ENCODE results near the gene PDE7B. TPM values are rescaled to one million over a fixed set of nuclear protein-coding genes. Genes with fewer than 3 reads are reported as not detected.

PDE7B gene
- total and polyA plus RNA-seq, 2 of the 13 experiments (the other 11 are each of a cell fraction or from before 2014, with no cell fraction given) = not detected

GRCh38 chr6:135906972-135907465 is 55.5 kb downstream of the PDE7B start:
- no peak for TF ChIP-seq SMC3 (IDR thresholded peaks at IDR 0.05; ENCODE audit: low read length)
- TF ChIP-seq, protein P1, sequence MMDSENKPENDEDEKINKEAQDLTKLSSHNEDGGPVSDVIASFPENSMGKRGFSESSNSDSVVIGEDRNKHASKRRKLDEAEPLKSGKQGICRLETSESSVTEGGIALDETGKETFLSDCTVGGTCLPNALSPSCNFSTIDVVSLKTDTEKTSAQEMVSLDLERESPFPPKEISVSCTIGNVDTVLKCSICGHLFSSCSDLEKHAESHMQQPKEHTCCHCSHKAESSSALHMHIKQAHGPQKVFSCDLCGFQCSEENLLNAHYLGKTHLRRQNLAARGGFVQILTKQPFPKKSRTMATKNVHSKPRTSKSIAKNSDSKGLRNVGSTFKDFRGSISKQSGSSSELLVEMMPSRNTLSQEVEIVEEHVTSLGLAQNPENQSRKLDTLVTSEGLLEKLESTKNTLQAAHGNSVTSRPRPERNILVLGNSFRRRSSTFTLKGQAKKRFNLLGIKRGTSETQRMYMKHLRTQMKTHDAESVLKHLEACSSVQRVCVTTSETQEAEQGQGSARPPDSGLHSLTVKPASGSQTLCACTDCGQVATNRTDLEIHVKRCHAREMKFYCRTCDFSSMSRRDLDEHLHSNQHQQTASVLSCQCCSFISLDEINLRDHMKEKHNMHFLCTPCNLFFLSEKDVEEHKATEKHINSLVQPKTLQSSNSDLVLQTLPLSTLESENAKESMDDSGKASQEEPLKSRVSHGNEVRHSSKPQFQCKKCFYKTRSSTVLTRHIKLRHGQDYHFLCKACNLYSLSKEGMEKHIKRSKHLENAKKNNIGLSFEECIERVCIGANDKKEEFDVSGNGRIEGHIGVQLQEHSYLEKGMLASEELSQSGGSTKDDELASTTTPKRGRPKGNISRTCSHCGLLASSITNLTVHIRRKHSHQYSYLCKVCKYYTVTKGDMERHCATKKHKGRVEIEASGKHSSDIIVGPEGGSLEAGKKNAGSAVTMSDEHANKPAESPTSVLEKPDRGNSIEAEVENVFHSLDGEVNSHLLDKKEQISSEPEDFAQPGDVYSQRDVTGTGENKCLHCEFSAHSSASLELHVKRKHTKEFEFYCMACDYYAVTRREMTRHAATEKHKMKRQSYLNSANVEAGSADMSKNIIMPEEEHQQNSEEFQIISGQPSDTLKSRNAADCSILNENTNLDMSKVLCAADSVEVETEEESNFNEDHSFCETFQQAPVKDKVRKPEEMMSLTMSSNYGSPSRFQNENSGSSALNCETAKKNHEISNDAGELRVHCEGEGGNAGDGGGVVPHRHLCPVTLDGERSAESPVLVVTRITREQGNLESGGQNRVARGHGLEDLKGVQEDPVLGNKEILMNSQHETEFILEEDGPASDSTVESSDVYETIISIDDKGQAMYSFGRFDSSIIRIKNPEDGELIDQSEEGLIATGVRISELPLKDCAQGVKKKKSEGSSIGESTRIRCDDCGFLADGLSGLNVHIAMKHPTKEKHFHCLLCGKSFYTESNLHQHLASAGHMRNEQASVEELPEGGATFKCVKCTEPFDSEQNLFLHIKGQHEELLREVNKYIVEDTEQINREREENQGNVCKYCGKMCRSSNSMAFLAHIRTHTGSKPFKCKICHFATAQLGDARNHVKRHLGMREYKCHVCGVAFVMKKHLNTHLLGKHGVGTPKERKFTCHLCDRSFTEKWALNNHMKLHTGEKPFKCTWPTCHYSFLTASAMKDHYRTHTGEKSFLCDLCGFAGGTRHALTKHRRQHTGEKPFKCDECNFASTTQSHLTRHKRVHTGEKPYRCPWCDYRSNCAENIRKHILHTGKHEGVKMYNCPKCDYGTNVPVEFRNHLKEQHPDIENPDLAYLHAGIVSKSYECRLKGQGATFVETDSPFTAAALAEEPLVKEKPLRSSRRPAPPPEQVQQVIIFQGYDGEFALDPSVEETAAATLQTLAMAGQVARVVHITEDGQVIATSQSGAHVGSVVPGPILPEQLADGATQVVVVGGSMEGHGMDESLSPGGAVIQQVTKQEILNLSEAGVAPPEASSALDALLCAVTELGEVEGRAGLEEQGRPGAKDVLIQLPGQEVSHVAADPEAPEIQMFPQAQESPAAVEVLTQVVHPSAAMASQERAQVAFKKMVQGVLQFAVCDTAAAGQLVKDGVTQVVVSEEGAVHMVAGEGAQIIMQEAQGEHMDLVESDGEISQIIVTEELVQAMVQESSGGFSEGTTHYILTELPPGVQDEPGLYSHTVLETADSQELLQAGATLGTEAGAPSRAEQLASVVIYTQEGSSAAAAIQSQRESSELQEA (CRISPR knock-in tag; IDR thresholded peaks at IDR 0.05; ENCODE audit: not compliant biosample characterization) = no peak
- TF ChIP-seq RCOR2 (CRISPR knock-in tag; IDR thresholded peaks at IDR 0.05) = no peak
- no peak for TF ChIP-seq ZNF468 (CRISPR knock-in tag; IDR thresholded peaks at IDR 0.05)
- TF ChIP-seq ZNF530 (CRISPR knock-in tag; IDR thresholded peaks at IDR 0.05; ENCODE audit: low read depth) = no peak
- no peak overlapping the region for H3K4me2 ChIP-seq (ENCODE audit: low read depth, low read length)
- H3K4me1 ChIP-seq (ENCODE audit: insufficient read depth, low read length) = no peaks in the 10 kb centered on the region
- BruUV-seq (replicated peaks) = no TSS peak
- H3K27me3 ChIP-seq (ENCODE audit: control insufficient read depth in 1 of 2, insufficient read depth in 2 of 2, low read length in 2 of 2) = 0 out of 5 replicates have a peak, but pooled peaks cover 0 to 7% of the 10 kb centered on the region in 2 experiments
- no peak for DNase-seq (ENCODE audit: low spot score)
- WGBS (ENCODE audit: low lambda C conversion rate) = 1% methylated on average over 2 of the region's 2 CpGs
- intact Hi-C loops (cut with micrococcal nuclease; ENCODE audit: unreplicated experiment) (loop anchor here (10.0 kb wide), 1 partner anchor 318 kb away; no protein-coding TSS in a partner anchor), in situ Hi-C loops (cut with HindIII; ENCODE audit: extremely low pct_ligation_motif_present, low pct_unique_long_range_greater_than_20kb) (loop anchor here (10.0 kb wide), 1 partner anchor 372 kb away; no protein-coding TSS in a partner anchor)
- H4K20me1 ChIP-seq (ENCODE audit: insufficient read depth, low read length) = no peaks in the 10 kb centered on the region
- no peak overlapping the region for H3K4me3 ChIP-seq (replicated peaks in 1 of 3; ENCODE audit: insufficient read depth in 1 of 3, low read depth in 2 of 3, low read length in 3 of 3)
- H3K27ac ChIP-seq (ENCODE audit: extremely low read length, insufficient read depth, low read length) = no peak overlapping the region
- no peak overlapping the region for H3K9ac ChIP-seq (ENCODE audit: insufficient read depth, low read depth, low read length)
- ChIA-PET CTCF (ENCODE audit: low intra/inter-chr PET ratio, low total read pairs) (no interaction called here), POLR2A (no interaction called here)
- no peaks in the 10 kb centered on the region for H3K36me3 ChIP-seq (replicated peaks in 1 of 2; ENCODE audit: control insufficient read depth in 1 of 2, insufficient read depth in 2 of 2, low read length in 2 of 2)
- no peak for FAIRE-seq
- no peaks in the 10 kb centered on the region for H3K9me3 ChIP-seq (ENCODE audit: low read length)
- ATAC-seq = no peak
- no peaks in the 10 kb centered on the region for H3K79me2 ChIP-seq (ENCODE audit: insufficient read depth, low read length)
- no peak overlapping the region for H2AFZ ChIP-seq (ENCODE audit: low read length)
